GM10248 (cell line): ENCODE data around the gene POLD4.

Experiments
- CTCF ChIA-PET: fragments of 300-600 bp; sonication (Branson Sonifier 250); formaldehyde crosslinking; extraction: SDS; loops from one replicate; lab custom pipeline; 2021; ENCODE audit warnings: antibody characterized with exemption; lab: Yijun Ruan, JAX
- POLR2A ChIA-PET: fragments of 350-650 bp; sonication (Branson Sonifier 250); formaldehyde crosslinking; extraction: SDS; loops from one replicate; lab custom pipeline; 2020; ENCODE audit warnings: antibody characterized with exemption; lab: Yijun Ruan, JAX
- DNase-seq: peaks from one replicate; pipeline ENCODE4 v3.0.0; 2012; ENCODE audit errors: extremely low spot score
- TF ChIP-seq, protein P1 (sequence below): IDR thresholded peaks from 2 replicates; pipeline ENCODE4 v1.5.1; 2012; ENCODE audit warnings: mild to moderate bottlenecking, low read depth; ENCODE audit errors: extremely low read depth, missing control alignments, control extremely low read depth

Gene POLD4

GRCh38 chr11:67311051-67311555, 42.2 kb downstream of the POLD4 start:
- DNase-seq, result no peak
- ChIA-PET POLR2A (no interaction called here), CTCF (interaction anchor here (1.1 to 1.7 kb wide), 3 partner anchors 10 to 41 kb away, joined by 3 to 4 read pairs (median 4); no protein-coding TSS in a partner anchor)
- TF ChIP-seq, protein P1, sequence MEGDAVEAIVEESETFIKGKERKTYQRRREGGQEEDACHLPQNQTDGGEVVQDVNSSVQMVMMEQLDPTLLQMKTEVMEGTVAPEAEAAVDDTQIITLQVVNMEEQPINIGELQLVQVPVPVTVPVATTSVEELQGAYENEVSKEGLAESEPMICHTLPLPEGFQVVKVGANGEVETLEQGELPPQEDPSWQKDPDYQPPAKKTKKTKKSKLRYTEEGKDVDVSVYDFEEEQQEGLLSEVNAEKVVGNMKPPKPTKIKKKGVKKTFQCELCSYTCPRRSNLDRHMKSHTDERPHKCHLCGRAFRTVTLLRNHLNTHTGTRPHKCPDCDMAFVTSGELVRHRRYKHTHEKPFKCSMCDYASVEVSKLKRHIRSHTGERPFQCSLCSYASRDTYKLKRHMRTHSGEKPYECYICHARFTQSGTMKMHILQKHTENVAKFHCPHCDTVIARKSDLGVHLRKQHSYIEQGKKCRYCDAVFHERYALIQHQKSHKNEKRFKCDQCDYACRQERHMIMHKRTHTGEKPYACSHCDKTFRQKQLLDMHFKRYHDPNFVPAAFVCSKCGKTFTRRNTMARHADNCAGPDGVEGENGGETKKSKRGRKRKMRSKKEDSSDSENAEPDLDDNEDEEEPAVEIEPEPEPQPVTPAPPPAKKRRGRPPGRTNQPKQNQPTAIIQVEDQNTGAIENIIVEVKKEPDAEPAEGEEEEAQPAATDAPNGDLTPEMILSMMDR, result no peak

DNA sequence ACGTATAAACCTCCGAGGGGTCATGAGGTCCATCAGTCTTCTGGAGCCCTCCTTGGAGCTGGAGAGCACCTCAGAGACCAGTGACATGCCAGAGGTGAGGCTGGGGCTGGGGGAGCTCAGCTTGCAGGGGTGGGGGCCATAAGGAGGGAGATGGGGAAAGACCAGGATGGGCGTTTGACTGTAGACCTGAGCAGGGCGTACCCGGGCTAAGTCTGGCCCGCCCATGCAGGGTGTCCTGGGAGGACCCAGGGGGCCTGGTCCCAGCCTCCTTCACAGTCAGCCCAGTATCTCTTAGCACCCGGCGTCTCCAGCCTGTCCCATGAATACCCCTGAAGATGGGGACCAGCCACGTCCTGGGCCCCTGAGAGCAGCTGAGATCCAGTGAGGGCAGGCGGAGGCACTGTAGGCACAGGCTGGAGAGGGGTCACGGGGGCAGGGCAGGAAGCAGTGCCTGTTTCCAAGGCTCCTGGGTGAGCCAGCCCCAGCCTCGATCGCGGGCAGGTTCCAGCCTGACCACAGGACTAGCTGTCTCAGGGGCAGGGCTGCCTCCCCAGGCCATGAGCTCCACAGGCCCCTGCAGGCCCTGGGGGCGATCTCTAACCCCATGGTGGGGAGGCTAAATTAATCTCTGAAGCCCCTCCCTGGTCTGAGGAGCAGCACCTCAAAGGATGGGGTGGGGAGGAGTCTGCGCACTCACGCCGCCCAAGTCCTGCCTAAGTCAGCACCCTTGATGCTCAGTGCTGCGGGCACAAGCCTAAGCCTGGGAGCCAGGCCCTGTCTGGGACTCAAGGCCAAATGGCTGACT, 42.9 kb downstream of the POLD4 start:
- DNase-seq, result no peak
- ChIA-PET CTCF (interaction anchor here (1.1 to 1.7 kb wide), 3 partner anchors 9 to 41 kb away, joined by 3 to 4 read pairs (median 4); no protein-coding TSS in a partner anchor), POLR2A (no interaction called here)
- TF ChIP-seq, protein P1, result no peak

DNA sequence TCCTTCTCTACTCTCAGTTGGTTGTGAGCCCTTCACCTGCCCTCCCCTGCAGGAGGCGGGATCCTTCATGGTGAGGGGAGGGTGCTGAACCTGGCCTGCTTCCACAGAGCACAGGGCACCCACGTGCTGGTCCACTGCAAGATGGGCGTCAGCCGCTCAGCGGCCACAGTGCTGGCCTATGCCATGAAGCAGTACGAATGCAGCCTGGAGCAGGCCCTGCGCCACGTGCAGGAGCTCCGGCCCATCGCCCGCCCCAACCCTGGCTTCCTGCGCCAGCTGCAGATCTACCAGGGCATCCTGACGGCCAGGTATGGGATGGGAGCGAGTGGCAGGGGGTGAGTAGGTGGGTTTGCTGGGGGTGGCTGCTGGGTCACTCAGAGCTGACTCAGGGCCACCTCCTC, 43.7 kb downstream of the POLD4 start:
- no peak for DNase-seq
- TF ChIP-seq, protein P1, result no peak
- ChIA-PET CTCF (interaction anchor here (1.7 to 3.1 kb wide), 2 partner anchors 8 kb away, joined by 4 to 16 read pairs; no protein-coding TSS in a partner anchor), POLR2A (no interaction called here)

DNA sequence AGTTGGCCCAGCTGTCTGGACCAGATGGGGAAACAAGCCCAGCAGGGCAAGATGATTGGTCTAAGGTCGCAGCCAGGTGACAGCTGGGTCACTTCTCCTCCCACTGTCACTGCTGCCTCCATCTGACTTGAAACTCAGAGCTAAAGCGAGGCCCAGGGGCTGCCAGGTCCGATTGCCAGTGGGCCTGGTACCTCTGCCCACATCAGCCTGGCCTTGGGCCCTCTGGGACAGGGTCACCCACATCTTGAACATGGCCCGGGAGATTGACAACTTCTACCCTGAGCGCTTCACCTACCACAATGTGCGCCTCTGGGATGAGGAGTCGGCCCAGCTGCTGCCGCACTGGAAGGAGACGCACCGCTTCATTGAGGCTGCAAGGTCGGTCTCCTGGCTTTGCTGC, 44.2 kb downstream of the POLD4 start:
- TF ChIP-seq, protein P1, result no peak
- no peak for DNase-seq
- ChIA-PET POLR2A (no interaction called here), CTCF (interaction anchor here (0.9 to 3.1 kb wide), 5 partner anchors 8 to 46 kb away, joined by 3 to 16 read pairs (median 4); no protein-coding TSS in a partner anchor)

DNA sequence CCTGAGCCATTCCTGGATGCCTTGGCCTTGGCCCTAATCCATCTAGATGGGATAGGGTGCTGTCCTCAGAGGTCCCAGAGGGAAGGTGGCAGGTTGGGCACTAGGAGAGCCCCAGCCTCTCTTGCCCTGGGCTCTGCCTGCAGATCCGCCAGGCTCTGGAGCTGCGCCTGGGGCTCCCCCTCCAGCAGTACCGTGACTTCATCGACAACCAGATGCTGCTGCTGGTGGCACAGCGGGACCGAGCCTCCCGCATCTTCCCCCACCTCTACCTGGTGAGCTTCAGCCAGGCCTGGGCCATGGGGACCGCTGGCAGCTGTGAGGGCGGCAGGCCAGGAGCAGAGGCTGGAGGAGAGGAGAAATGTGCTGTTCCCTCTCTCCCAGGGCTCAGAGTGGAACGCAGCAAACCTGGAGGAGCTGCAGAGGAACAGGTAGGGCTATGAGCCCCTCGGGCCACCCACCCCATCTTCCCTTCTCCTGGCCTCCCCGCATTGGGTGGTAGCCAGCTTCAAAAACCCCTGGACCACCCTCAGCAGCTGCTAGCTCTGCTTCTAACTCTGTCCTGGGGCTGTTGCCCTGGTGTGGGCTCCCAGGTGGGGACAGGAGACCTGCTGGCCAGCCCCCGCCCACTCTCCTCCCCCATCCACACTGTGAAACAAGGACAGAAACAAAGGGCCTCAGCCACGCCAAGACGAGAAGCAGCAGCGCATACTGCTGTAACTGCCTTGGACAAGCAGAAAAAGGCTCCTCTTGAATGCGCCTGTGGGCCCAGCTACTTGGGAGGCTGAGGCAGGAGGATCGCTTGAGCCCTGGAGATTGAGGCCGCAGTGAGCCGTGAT, 45.1 kb downstream of the POLD4 start:
- ChIA-PET POLR2A (interaction anchor here (1.2 kb wide), 1 partner anchor 20 kb away, joined by 3 read pairs; no protein-coding TSS in a partner anchor), CTCF (interaction anchor here (0.9 to 3.1 kb wide), 6 partner anchors 9 to 46 kb away, joined by 3 to 16 read pairs (median 4); no protein-coding TSS in a partner anchor)
- DNase-seq, result peak; percentile 12

More for the DNA sequence above, 45.1 kb downstream of the POLD4 start:
- TF ChIP-seq, protein P1, result no peak
